Right lobe of liver (tissue), 6 donors: ENCODE data around the gene TTI1. TPM values are rescaled to one million over a fixed set of nuclear protein-coding genes. Genes with fewer than 3 reads are reported as not detected.

ENCODE experiments used
- ATAC-seq, 4 donors: fragments of 200-7000 bp; cut with Tn5 transposase; one replicate each; pipeline ENCODE4 v1.9.1; 2020; ENCODE audit warnings: mild to moderate bottlenecking in 4 of 4, moderate library complexity in 4 of 4
- DNase-seq, 3 donors: peaks; one replicate each; pipeline ENCODE4 v3.0.0-alpha.2; 2020
- H3K27ac ChIP-seq, 3 donors: fragments of 200-600 bp; one replicate each; pipeline ENCODE4 v1.8.0; 2022
- H3K27me3 ChIP-seq, 2 donors: fragments of 200-600 bp; one replicate each; pipeline ENCODE4 v1.8.0; 2022
- H3K36me3 ChIP-seq, 4 donors: fragments of 200-600 bp; sonication (generic) in 1 of 4; one replicate each; pipeline versions ENCODE4 v1.5.1 to v1.8.0; 2017 to 2022; ENCODE audit warnings: control low read depth in 1 of 4
- H3K4me1 ChIP-seq, 4 donors: fragments of 200-600 bp; sonication (generic) in 1 of 4; one replicate each; pipeline versions ENCODE4 v1.5.1 to v1.8.0; 2017 to 2022; ENCODE audit warnings: control low read depth in 1 of 4
- H3K4me3 ChIP-seq, 3 donors: fragments of 200-600 bp; one replicate each; pipeline ENCODE4 v1.8.0; 2022
- H3K9me3 ChIP-seq, 4 donors: fragments of 200-600 bp; sonication (generic) in 1 of 4; one replicate each; pipeline versions ENCODE4 v1.5.1 to v1.8.0; 2017 to 2022; ENCODE audit warnings: control low read depth in 1 of 4
- CTCF ChIP-seq, 4 donors: fragments of 200-600 bp in 3 of 4; fragments of 450-650 bp in 1 of 4; IDR thresholded peaks; one replicate each; pipeline versions ENCODE4 v1.5.1 to v1.8.0; 2016 to 2022; ENCODE audit warnings: antibody characterized with exemption in 4 of 4, mild to moderate bottlenecking in 2 of 4
- POLR2A ChIP-seq: fragments of 450-650 bp; IDR thresholded peaks from one replicate; pipeline ENCODE4 v1.6.1; 2017; ENCODE audit warnings: antibody characterized with exemption, mild to moderate bottlenecking
- WGBS: methylation state at CpG from one replicate; pipeline ENCODE4 v1.1.6; 2018; ENCODE audit warnings: low coverage, low lambda C conversion rate; ENCODE audit not compliant: insufficient coverage; ENCODE audit errors: missing lambda C conversion rate; 5-methylcytosine and 5-hydroxymethylcytosine counted together
- intact Hi-C, 2 donors: fragments of 100-400 bp; cut with DNase I; formaldehyde crosslinking; loops; one replicate each; pipeline versions ENCODE4 v1.11.2 to v1.14.1; 2022
- total RNA-seq, 6 experiments: library from RNA; depleted of rRNA in 2 of 6; stranded (reverse); fragments of >200 nt in 2 of 6; fragmentation: NEBNext Ultra II Directional in 3 of 6; extraction: Animal tissue kit (Norgen Biotek cat#: 25700) in 3 of 6; gene quantifications; one replicate each; pipeline versions ENCODE4 v1.1.0 to v1.2.4, GENCODE V29; 2016 to 2023
- donor health status: DM: no; HTN: yes; CAD: no.
- donor health status: DM: no; HTN: no; CAD: no.
- donor health status: DM: no; HTN: no; CAD: no.
- donor health status: DM: no; HTN: yes; CAD: no.
- donor health status: DM: no; HTN: yes; CAD: no.

Gene TTI1
- total RNA-seq, 6 experiments from 2014 or later = 8.6 to 14.3 (median 11.3) TPM

DNA sequence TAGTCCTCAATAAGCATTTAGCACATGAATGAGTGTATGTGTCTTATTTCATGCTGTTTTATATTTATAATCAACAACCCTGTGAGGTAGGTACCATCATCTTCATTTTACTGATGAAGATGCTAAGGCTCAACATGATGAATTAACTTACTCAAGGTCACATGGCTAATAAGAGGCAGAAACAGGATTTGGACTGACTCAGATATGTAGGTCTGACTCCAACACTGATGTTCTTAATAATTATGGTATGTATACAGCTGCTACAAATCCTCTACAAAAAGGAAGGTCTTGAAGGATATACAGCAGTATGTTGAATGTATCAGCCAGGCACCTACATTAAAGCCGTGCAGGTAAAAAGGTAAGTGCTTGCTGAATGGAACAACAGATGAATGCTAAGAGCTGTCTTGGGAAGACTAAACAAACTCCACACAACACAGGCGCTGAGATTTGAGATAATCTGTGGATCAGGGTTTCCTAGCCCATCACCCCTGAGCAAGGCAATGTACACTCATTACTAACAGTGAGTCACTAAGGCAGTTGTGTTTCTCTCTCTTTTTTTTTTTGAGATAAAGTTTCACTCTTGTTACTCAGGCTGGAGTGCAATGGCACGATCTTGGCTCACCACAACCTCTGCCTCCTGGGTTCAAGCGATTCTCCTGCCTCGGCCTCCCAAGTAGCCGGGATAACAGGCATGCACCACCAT, 31.9 kb downstream of the TTI1 start:
- Histone ChIP-seq H3K4me1 (no peaks in the 10 kb centered on the region), H3K27ac (no peak overlapping the region), H3K36me3 (peaks cover 6 to 60% (median 14%) of the 10 kb centered on the region in 4 donors), H3K4me3 (no peak overlapping the region), H3K27me3 (no peaks in the 10 kb centered on the region), H3K9me3 (no peaks in the 10 kb centered on the region)
- DNase-seq (no peak), ATAC-seq (no peak)
- TF ChIP-seq CTCF (IDR thresholded peaks at IDR 0.05) = no peak
- no peak for TF ChIP-seq POLR2A
- WGBS = 94% methylated on average over 5 of the region's 6 CpGs
- intact Hi-C loops = no loop called here

- no peak for ATAC-seq
- TF ChIP-seq CTCF (IDR thresholded peaks at IDR 0.05) (no peak), POLR2A (no peak)
Observed at GRCh38 chr20:38000293-38000692, 33.0 kb downstream of the TTI1 start.

DNA sequence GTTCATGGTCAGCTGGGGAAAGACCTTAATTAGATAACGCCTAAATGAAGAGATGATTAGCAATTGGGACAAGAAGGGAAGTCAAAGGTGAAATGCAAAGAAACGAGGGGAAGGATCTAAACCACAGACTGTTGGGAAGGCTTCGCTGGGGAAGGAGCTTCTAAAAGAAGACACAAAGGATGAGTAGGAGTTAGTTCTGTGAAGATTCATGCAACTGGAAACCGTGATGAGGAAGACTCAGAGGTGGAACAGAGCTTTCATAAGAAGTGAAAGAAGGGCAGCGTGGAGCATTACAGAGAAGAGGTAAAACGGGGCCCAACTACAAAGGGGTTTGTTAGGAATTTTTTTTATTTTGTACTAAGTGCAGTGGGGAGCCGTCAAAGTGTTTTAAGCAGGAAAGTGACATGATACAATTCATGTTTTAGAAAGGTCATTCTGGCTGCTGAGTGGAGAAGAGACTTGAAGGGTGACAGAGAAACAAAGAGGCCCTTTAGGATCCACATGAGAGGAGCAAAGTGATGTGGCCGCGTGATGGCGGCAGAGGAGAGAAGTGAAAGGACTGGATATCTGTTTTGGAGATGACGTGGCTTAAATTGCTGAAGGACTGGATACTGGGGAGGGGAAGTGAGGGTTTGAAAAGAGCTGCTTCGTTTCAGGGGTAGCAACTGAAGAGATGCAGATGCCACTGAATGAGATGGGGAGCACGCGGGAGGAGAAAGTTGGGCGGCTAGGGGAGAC, 33.6 kb downstream of the TTI1 start:
- TF ChIP-seq POLR2A (no peak), CTCF (IDR thresholded peaks at IDR 0.05) (no peak)
- WGBS = 77% methylated on average over 11 of the region's 15 CpGs
- no peak overlapping the region for H3K27ac ChIP-seq
- no peaks in the 10 kb centered on the region for H3K4me1 ChIP-seq
- H3K27me3 ChIP-seq = no peaks in the 10 kb centered on the region
- no peak for ATAC-seq
- intact Hi-C loops = loop anchor here in 1 of 2 donors (10.0 kb wide), 1 partner anchor 95 kb away; the partner anchor contains the start of gene VSTM2L
- peaks cover 6 to 71% (median 20%) of the 10 kb centered on the region in 4 donors for H3K36me3 ChIP-seq
- no peak overlapping the region for H3K4me3 ChIP-seq
- H3K9me3 ChIP-seq = no peaks in the 10 kb centered on the region
- DNase-seq = no peak

More at GRCh38 chr20:38000293-38000692, 33.0 kb downstream of the TTI1 start:
- intact Hi-C loops = no loop called here
- Histone ChIP-seq H3K27ac (no peak overlapping the region), H3K4me1 (no peaks in the 10 kb centered on the region), H3K9me3 (no peaks in the 10 kb centered on the region), H3K36me3 (peaks cover 6 to 70% (median 17%) of the 10 kb centered on the region in 4 donors), H3K4me3 (no peak overlapping the region), H3K27me3 (no peaks in the 10 kb centered on the region)
- no peak for DNase-seq
- 94% methylated on average over 5 of the region's 13 CpGs for WGBS

GRCh38 chr20:37997516-37997915, 35.7 kb downstream of the TTI1 start:
- no peak for DNase-seq
- 100% methylated on average over 3 of the region's 3 CpGs for WGBS
- Histone ChIP-seq H3K27me3 (no peaks in the 10 kb centered on the region), H3K9me3 (no peaks in the 10 kb centered on the region), H3K27ac (no peak overlapping the region), H3K36me3 (peaks cover 8 to 70% (median 20%) of the 10 kb centered on the region in 4 donors), H3K4me1 (peaks cover 0 to 5% (median 2%) of the 10 kb centered on the region in 4 donors), H3K4me3 (no peak overlapping the region)
- TF ChIP-seq POLR2A = no peak
- no peak for TF ChIP-seq CTCF (IDR thresholded peaks at IDR 0.05)
- intact Hi-C loops = loop anchor here in 1 of 2 donors (10.0 kb wide), 1 partner anchor 93 kb away; the partner anchor contains the start of gene VSTM2L
- ATAC-seq = no peak
